Activated CD8-positive, alpha-beta memory T cell treated with anti-CD3 and anti-CD28 coated beads, Interleukin-2, amount 50 U/mL, for 4 hours (primary cell): ENCODE measurements around the gene BCL2.

ENCODE experiments used
- DNase-seq: peaks from one replicate; pipeline ENCODE4 v3.0.0-alpha.2; 2020

BCL2 gene

GRCh38 chr18:63284827-63285733, 34.5 kb downstream of the BCL2 start:
- DNase-seq, result no peak

- DNase-seq, result no peak
These were observed 35.3 kb downstream of the BCL2 start for GRCh38 chr18:63284173-63284799.

GRCh38 chr18:63283305-63284094, 36.1 kb downstream of the BCL2 start:
- no peak for DNase-seq

GRCh38 chr18:63282793-63283192, 36.8 kb downstream of the BCL2 start:
- DNase-seq, result no peak

- no peak for DNase-seq
These were observed 46.2 kb downstream of the BCL2 start for GRCh38 chr18:63273222-63273927.

- DNase-seq, result no peak
These were observed 46.9 kb downstream of the BCL2 start for GRCh38 chr18:63272638-63273037.

GRCh38 chr18:63271881-63272299, 47.7 kb downstream of the BCL2 start:
- DNase-seq, result no peak

GRCh38 chr18:63271148-63271547, 48.4 kb downstream of the BCL2 start:
- no peak for DNase-seq

GRCh38 chr18:63267975-63268721, 51.4 kb downstream of the BCL2 start:
- DNase-seq, result no peak

- DNase-seq, result no peak
These were observed 52.4 kb downstream of the BCL2 start for GRCh38 chr18:63266888-63267790.

- DNase-seq, result no peak
These were observed 54.2 kb downstream of the BCL2 start for GRCh38 chr18:63265326-63265725.

- DNase-seq, result no peak
These were observed 54.7 kb downstream of the BCL2 start for GRCh38 chr18:63264871-63265270.

- DNase-seq, result no peak
These were observed 56.1 kb downstream of the BCL2 start for GRCh38 chr18:63263444-63263843.

- DNase-seq, result no peak
These were observed 56.9 kb downstream of the BCL2 start for GRCh38 chr18:63262369-63263335.

- no peak for DNase-seq
These were observed 58.5 kb downstream of the BCL2 start for GRCh38 chr18:63261029-63261428.

GRCh38 chr18:63260380-63260754, 59.2 kb downstream of the BCL2 start:
- no peak for DNase-seq

GRCh38 chr18:63259567-63260379, 59.8 kb downstream of the BCL2 start:
- DNase-seq, result no peak

- no peak for DNase-seq
These were observed 60.6 kb downstream of the BCL2 start for GRCh38 chr18:63258749-63259566.
